ENCODE measurements around the gene PDIA4.

DNA sequence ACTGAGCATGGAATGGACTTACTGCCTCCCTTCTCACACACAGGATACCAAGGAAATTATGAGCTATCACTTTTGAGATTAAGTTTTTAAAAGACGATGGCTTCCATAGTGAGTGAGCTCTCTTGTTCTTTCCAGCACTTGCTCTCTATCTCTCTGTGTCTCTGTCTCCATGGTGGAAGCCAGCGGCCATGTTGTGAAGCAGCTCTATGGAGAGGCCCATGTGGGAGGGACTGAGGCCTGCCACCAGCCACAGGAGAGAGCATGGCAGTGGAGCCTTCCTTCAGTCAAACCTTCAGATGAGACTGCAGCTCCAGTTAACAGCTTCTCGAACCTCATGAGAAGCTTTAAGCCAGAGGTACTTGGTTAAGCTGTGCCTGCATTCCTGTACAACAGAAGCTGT, 20.5 kb upstream of the PDIA4 start:
- TF ChIP-seq POLR2AphosphoS5 (IDR thresholded peaks at IDR 0.05) = no peak
- no peak for TF ChIP-seq EP300 (IDR thresholded peaks at IDR 0.05)
- TF ChIP-seq POLR2A (IDR thresholded peaks at IDR 0.05) = no peak
- TF ChIP-seq, protein P1, sequence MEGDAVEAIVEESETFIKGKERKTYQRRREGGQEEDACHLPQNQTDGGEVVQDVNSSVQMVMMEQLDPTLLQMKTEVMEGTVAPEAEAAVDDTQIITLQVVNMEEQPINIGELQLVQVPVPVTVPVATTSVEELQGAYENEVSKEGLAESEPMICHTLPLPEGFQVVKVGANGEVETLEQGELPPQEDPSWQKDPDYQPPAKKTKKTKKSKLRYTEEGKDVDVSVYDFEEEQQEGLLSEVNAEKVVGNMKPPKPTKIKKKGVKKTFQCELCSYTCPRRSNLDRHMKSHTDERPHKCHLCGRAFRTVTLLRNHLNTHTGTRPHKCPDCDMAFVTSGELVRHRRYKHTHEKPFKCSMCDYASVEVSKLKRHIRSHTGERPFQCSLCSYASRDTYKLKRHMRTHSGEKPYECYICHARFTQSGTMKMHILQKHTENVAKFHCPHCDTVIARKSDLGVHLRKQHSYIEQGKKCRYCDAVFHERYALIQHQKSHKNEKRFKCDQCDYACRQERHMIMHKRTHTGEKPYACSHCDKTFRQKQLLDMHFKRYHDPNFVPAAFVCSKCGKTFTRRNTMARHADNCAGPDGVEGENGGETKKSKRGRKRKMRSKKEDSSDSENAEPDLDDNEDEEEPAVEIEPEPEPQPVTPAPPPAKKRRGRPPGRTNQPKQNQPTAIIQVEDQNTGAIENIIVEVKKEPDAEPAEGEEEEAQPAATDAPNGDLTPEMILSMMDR (IDR thresholded peaks at IDR 0.05) = no peak
